IPS-20b (cell line): ENCODE results near the gene HNRNPK.

ENCODE experiments used
- H3K27ac ChIP-seq: one replicate; pipeline ENCODE4 v1.5.1; 2013; ENCODE audit warnings: low read length
- H3K27me3 ChIP-seq: 2 replicates; pipeline ENCODE4 v1.6.1; 2013; ENCODE audit warnings: mild to moderate bottlenecking, low read length, inconsistent platforms; ENCODE audit not compliant: insufficient read depth
- H3K36me3 ChIP-seq: 2 replicates; pipeline ENCODE4 v1.6.1; 2013; ENCODE audit warnings: low read depth, mild to moderate bottlenecking, inconsistent platforms, low read length, moderate library complexity; ENCODE audit not compliant: insufficient read depth
- H3K4me1 ChIP-seq: 2 replicates; pipeline ENCODE4 v1.6.1; 2013; ENCODE audit warnings: mild to moderate bottlenecking, control low read depth, inconsistent platforms, low read length, moderate library complexity; ENCODE audit not compliant: insufficient read depth
- H3K4me3 ChIP-seq: 2 replicates; pipeline ENCODE4 v1.5.1; 2013; ENCODE audit warnings: mild to moderate bottlenecking, low read length, inconsistent platforms
- H3K9ac ChIP-seq: 2 replicates; pipeline ENCODE4 v1.6.1; 2013; ENCODE audit warnings: low read depth, mild to moderate bottlenecking, inconsistent platforms, low read length, moderate library complexity
- H3K9me3 ChIP-seq: 2 replicates; pipeline ENCODE4 v1.6.1; 2013; ENCODE audit warnings: mild to moderate bottlenecking, low read depth, low read length, inconsistent platforms; ENCODE audit not compliant: insufficient read depth

The HNRNPK gene

GRCh38 chr9:83991355-83991754 lies 11.3 kb upstream of the HNRNPK start:
- H3K9me3 ChIP-seq = no peaks in the 10 kb centered on the region
- no peak overlapping the region for H3K4me3 ChIP-seq
- no peaks in the 10 kb centered on the region for H3K4me1 ChIP-seq
- peaks cover 21% of the 10 kb centered on the region for H3K36me3 ChIP-seq
- H3K27ac ChIP-seq = no peak overlapping the region
- no peaks in the 10 kb centered on the region for H3K27me3 ChIP-seq
- no peak overlapping the region for H3K9ac ChIP-seq

DNA sequence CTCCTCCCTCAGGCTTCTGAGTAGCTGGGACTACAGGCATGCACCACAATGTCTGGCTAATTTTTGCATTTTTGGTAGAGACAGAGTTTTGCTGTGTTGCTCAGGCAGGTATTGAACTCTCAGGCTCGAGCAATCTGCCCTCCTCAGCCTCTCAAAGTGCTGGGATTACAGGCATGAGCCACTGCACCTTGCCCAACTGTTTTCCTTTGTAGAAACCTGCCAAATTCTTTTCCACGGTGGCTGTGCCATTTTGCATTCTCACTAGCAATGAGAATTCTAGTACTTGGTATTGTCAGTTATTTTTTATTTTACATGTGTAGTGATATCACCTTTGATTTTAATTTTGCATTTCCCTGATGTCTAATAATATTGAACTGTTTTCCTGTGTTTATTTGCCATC lies 8.4 kb upstream of the HNRNPK start:
- Histone ChIP-seq H3K4me1 (no peaks in the 10 kb centered on the region), H3K36me3 (peaks cover 21% of the 10 kb centered on the region), H3K27me3 (no peaks in the 10 kb centered on the region), H3K4me3 (no peak overlapping the region), H3K27ac (no peak overlapping the region), H3K9me3 (no peaks in the 10 kb centered on the region), H3K9ac (no peak overlapping the region)

GRCh38 chr9:83987402-83987791 lies 7.4 kb upstream of the HNRNPK start:
- Histone ChIP-seq H3K9me3 (no peaks in the 10 kb centered on the region), H3K36me3 (peaks cover 21% of the 10 kb centered on the region), H3K9ac (no peak overlapping the region), H3K4me3 (no peak overlapping the region), H3K27me3 (no peaks in the 10 kb centered on the region), H3K27ac (no peak overlapping the region), H3K4me1 (peaks cover 5% of the 10 kb centered on the region; the same call in 1 of the 2 replicates)

DNA sequence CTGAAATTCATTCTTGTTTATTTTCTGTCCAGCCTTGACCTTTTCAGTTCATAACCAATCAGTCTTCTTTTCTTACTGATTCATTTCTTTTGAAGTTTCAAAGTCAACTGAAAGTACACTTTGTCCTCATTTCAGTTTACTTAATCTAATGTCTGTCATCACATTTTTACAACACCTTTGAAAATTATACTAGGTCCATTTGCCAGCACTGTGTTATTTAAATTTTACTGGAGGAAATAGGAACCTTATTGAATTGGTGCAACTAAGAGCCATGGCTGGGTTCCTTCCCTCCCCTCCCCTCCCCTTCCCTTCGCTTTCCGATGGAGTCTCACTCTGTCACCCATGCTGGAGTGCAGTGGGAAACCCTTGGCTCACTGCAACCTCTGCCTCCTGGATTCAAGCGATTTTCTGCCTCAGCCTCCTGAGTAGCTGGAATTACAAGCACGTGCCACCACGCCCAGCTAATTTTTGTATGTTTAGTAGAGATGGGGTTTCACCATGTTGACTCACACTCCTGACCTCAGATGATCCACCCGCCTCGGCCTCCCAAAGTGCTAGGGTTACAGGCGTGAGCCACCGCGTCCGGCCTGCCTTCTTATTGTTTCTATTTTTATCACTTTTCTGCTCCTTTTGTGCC lies 6.9 kb upstream of the HNRNPK start:
- Histone ChIP-seq H3K9me3 (no peaks in the 10 kb centered on the region), H3K4me3 (no peak overlapping the region), H3K27ac (no peak overlapping the region), H3K9ac (no peak overlapping the region), H3K36me3 (peaks cover 21% of the 10 kb centered on the region), H3K27me3 (no peaks in the 10 kb centered on the region), H3K4me1 (peaks cover 5% of the 10 kb centered on the region; the same call in 1 of the 2 replicates)

- H3K4me1 ChIP-seq = peaks cover 5% of the 10 kb centered on the region; the same call in 1 of the 2 replicates
- H3K9me3 ChIP-seq = no peaks in the 10 kb centered on the region
- H3K27me3 ChIP-seq = no peaks in the 10 kb centered on the region
- H3K9ac ChIP-seq = no peak overlapping the region
- H3K4me3 ChIP-seq = no peak overlapping the region
- H3K36me3 ChIP-seq = peaks cover 21% of the 10 kb centered on the region
- no peak overlapping the region for H3K27ac ChIP-seq
Observed at GRCh38 chr9:83986195-83986594, 6.2 kb upstream of the HNRNPK start.

DNA sequence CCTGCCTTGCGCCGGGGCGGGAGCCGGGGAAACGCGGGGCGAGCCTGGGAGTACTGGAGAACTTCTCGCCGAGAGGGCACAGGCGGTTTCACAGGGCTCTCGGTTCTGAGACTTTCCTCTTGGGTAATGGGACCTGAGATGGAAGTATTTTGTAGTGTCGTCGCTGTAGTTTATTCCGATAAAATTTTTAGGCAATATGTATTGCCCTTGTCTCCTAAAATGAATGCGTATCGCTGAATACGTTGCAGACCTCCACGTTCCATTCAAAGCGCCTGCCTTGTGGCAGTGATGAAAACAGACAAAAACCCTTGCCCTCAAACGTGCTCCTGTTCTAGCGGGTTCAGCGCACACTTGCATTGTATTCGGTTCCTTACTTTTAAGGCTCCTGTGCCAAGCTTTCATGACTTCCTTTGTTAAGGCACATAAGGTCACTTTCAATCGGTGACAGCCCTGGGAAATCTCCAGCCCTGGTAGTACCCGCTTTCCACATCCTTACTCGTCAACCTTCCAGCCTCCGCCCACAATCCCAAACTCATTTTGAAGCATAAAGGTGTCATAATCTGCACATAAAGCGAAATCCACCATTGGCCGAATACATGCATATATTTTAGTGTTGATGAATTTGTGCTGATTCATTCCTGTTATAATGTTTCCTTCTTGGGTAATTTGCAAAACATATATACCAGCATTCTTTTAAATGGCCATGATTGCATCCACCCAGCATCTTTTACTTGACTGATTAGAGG lies 1.3 kb upstream of the HNRNPK start:
- peak overlapping the region; percentile 100 for H3K4me3 ChIP-seq

DNA sequence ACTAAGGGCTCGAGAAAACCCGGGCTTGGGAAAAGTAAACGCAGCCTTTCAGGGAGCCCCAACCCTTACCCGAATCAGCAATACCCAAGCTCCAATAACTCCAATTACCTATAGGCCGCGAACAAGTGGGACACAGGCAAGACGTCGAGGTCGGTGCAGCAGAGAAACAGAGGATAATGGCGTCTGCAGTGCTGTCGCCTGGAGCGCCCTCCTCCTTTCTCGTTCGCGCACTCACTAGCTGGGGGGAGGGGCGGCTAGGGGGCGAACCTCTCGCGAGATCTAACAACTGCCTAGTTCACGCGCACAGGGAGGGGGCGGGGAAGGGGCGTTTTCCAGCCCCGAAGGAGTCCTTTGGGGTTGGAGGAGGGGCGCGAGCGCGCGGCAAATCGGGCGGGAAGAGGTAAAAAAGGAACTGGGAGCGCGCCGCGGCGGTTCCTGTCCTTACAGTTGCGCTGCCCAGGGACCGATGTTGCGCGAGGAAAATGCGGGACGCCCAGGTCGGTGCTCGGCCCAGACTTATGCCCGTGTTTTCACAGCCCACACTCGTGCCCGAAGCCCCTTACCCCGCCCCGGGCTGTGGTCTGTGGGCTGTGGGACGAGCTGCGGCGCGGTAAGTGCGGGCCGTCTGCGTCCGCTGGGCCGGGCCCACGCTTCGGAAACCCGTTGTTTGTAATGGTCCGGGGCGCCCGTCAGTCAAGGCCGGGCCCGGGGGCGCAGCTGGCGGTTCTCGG lies 545 bp upstream of the HNRNPK start, which contains the start of gene RMI1:
Gene RMI1, plus strand, starts transcription at position 411 of the 731 bp plus-strand sequence. CDS start 20,182 bp downstream, outside the sequence.
- H3K36me3 ChIP-seq = peaks cover 42% of the 10 kb centered on the region
- H3K4me3 ChIP-seq = peak within 1 kb of the TSS; percentile 100
- H3K9me3 ChIP-seq = no peaks in the 10 kb centered on the region
- H3K27ac ChIP-seq = peak within 1 kb of the TSS; percentile 100
- peaks cover 11% of the 10 kb centered on the region; the same call in 1 of the 2 replicates for H3K4me1 ChIP-seq
- peak within 1 kb of the TSS; percentile 100 for H3K9ac ChIP-seq
- no peaks in the 10 kb centered on the region for H3K27me3 ChIP-seq

More for the DNA sequence above, 1.3 kb upstream of the HNRNPK start:
- Histone ChIP-seq H3K27ac (peak overlapping the region; percentile 100), H3K4me1 (peaks cover 11% of the 10 kb centered on the region; the same call in 1 of the 2 replicates), H3K36me3 (peaks cover 35% of the 10 kb centered on the region), H3K27me3 (no peaks in the 10 kb centered on the region), H3K9me3 (no peaks in the 10 kb centered on the region), H3K9ac (peak overlapping the region; percentile 100)

- H3K9me3 ChIP-seq = no peaks in the 10 kb centered on the region
- peaks cover 56% of the 10 kb centered on the region for H3K36me3 ChIP-seq
- H3K27me3 ChIP-seq = no peaks in the 10 kb centered on the region
- peak overlapping the region; percentile 100 for H3K27ac ChIP-seq
- H3K9ac ChIP-seq = peak overlapping the region; percentile 100
- peak overlapping the region; percentile 100 for H3K4me3 ChIP-seq
- H3K4me1 ChIP-seq = peaks cover 11% of the 10 kb centered on the region; the same call in 1 of the 2 replicates
Observed at GRCh38 chr9:83978992-83979811, 813 bp downstream of the HNRNPK start.

- peaks cover 76% of the 10 kb centered on the region for H3K36me3 ChIP-seq
Observed at GRCh38 chr9:83977196-83977595, 2.8 kb downstream of the HNRNPK start.

DNA sequence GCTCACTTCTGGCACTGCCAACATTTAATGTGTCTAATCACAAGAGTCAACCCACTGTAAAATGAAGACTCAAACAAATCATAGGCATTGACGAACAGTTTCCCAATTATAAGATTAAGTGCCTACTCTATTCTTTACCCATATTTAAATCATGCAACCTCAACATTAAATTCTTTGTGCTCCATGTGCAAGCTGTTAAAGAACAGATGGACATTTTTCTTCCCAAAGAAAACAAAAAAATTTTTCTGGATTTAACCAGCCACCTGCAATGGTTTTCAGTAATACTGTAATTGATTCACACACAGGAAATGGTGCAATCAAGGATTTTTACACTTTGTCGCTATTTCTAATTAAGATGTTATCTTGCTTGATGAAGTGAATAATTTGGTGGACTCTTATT lies 3.6 kb downstream of the HNRNPK start:
- Histone ChIP-seq H3K9me3 (no peaks in the 10 kb centered on the region), H3K36me3 (peaks cover 84% of the 10 kb centered on the region), H3K27me3 (no peaks in the 10 kb centered on the region), H3K4me1 (peaks cover 6% of the 10 kb centered on the region; the same call in 1 of the 2 replicates), H3K9ac (no peak overlapping the region), H3K4me3 (peak overlapping the region; percentile 100; the same call in 1 of the 2 replicates), H3K27ac (no peak overlapping the region)

More at GRCh38 chr9:83977196-83977595, 2.8 kb downstream of the HNRNPK start:
- H3K27me3 ChIP-seq = no peaks in the 10 kb centered on the region
- H3K4me3 ChIP-seq = peak overlapping the region; percentile 100
- peaks cover 6% of the 10 kb centered on the region; the same call in 1 of the 2 replicates for H3K4me1 ChIP-seq
- no peak overlapping the region for H3K27ac ChIP-seq
- peak overlapping the region; percentile 100; the same call in 1 of the 2 replicates for H3K9ac ChIP-seq
- H3K9me3 ChIP-seq = no peaks in the 10 kb centered on the region

DNA sequence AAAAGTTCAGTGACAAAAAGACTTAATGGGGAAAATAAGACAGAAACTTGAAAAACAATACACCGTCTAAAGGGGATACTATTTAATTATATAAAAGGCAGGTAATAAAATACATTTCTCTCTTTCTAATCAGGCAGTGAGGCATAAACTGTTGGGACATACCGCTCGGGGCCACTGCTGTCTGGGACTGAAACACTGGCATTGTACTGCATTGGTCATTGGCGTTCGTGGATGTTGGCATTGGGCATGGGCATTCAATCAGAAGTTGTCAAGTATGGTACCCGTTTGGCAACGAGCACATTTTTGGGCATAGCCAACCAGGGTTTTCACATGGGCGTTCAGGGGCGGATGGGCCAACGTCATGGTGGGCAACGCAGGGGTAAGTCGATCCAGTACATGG lies 4.7 kb downstream of the HNRNPK start:
- H3K9me3 ChIP-seq = no peaks in the 10 kb centered on the region
- H3K9ac ChIP-seq = no peak overlapping the region
- no peak overlapping the region for H3K27ac ChIP-seq
- H3K4me3 ChIP-seq = no peak overlapping the region
- H3K4me1 ChIP-seq = peaks cover 6% of the 10 kb centered on the region; the same call in 1 of the 2 replicates
- no peaks in the 10 kb centered on the region for H3K27me3 ChIP-seq
- H3K36me3 ChIP-seq = peaks cover 95% of the 10 kb centered on the region
